Measurements from ENCODE around the gene CAB39. TPM values are rescaled to one million over a fixed set of nuclear protein-coding genes. Genes with fewer than 3 reads are reported as not detected.

The CAB39 gene
- total RNA-seq, 1 donor from 2014 or later, result 60.3 TPM

GRCh38 chr2:230849633-230850357 lies 137.2 kb downstream of the CAB39 start:
- Mint-ChIP-seq H3K27me3 (ENCODE audit: unreplicated experiment) (peaks cover 3% of the 10 kb centered on the region), H3K4me1 (ENCODE audit: low read depth, unreplicated experiment) (peaks cover under 1% of the 10 kb centered on the region), H3K9me3 (ENCODE audit: unreplicated experiment) (peaks cover 7% of the 10 kb centered on the region), H3K27ac (ENCODE audit: unreplicated experiment) (no peak overlapping the region), H3K36me3 (ENCODE audit: unreplicated experiment) (no peaks in the 10 kb centered on the region), H3K4me3 (ENCODE audit: unreplicated experiment) (no peak overlapping the region)
- DNase-seq, result peak; percentile 79
- peak; percentile 98 for TF ChIP-seq CTCF (IDR thresholded peaks at IDR 0.05; ENCODE audit: partially characterized antibody, unreplicated experiment)

GRCh38 chr2:230850358-230850658 lies 137.7 kb downstream of the CAB39 start:
- Mint-ChIP-seq H3K4me3 (ENCODE audit: unreplicated experiment) (no peak overlapping the region), H3K27me3 (ENCODE audit: unreplicated experiment) (peaks cover 3% of the 10 kb centered on the region), H3K36me3 (ENCODE audit: unreplicated experiment) (no peaks in the 10 kb centered on the region), H3K27ac (ENCODE audit: unreplicated experiment) (no peak overlapping the region), H3K9me3 (ENCODE audit: unreplicated experiment) (peaks cover 7% of the 10 kb centered on the region), H3K4me1 (ENCODE audit: low read depth, unreplicated experiment) (no peaks in the 10 kb centered on the region)
- DNase-seq, result no peak
- peak; percentile 42 for TF ChIP-seq CTCF (IDR thresholded peaks at IDR 0.05; ENCODE audit: partially characterized antibody, unreplicated experiment)

- no peak for TF ChIP-seq CTCF (IDR thresholded peaks at IDR 0.05; ENCODE audit: partially characterized antibody, unreplicated experiment)
- Mint-ChIP-seq H3K27ac (ENCODE audit: unreplicated experiment) (no peak overlapping the region), H3K27me3 (ENCODE audit: unreplicated experiment) (peaks cover 3% of the 10 kb centered on the region), H3K4me1 (ENCODE audit: low read depth, unreplicated experiment) (no peaks in the 10 kb centered on the region), H3K36me3 (ENCODE audit: unreplicated experiment) (no peaks in the 10 kb centered on the region), H3K4me3 (ENCODE audit: unreplicated experiment) (no peak overlapping the region), H3K9me3 (ENCODE audit: unreplicated experiment) (peaks cover 5% of the 10 kb centered on the region)
- no peak for DNase-seq
Observed at GRCh38 chr2:230852113-230852512, 139.5 kb downstream of the CAB39 start.

GRCh38 chr2:230861552-230862255 lies 149.1 kb downstream of the CAB39 start:
- no peaks in the 10 kb centered on the region for H3K36me3 Mint-ChIP-seq (ENCODE audit: unreplicated experiment)
- H3K27me3 Mint-ChIP-seq (ENCODE audit: unreplicated experiment), result peaks cover 4% of the 10 kb centered on the region
- H3K27ac Mint-ChIP-seq (ENCODE audit: unreplicated experiment), result peak overlapping the region; percentile 0
- DNase-seq, result no peak
- TF ChIP-seq CTCF (IDR thresholded peaks at IDR 0.05; ENCODE audit: partially characterized antibody, unreplicated experiment), result no peak
- peaks cover 4% of the 10 kb centered on the region for H3K4me1 Mint-ChIP-seq (ENCODE audit: low read depth, unreplicated experiment)
- H3K4me3 Mint-ChIP-seq (ENCODE audit: unreplicated experiment), result no peak overlapping the region
- H3K9me3 Mint-ChIP-seq (ENCODE audit: unreplicated experiment), result peaks cover 6% of the 10 kb centered on the region

GRCh38 chr2:230862292-230862691 lies 149.7 kb downstream of the CAB39 start:
- no peak overlapping the region for H3K4me3 Mint-ChIP-seq (ENCODE audit: unreplicated experiment)
- H3K36me3 Mint-ChIP-seq (ENCODE audit: unreplicated experiment), result no peaks in the 10 kb centered on the region
- peaks cover 6% of the 10 kb centered on the region for H3K9me3 Mint-ChIP-seq (ENCODE audit: unreplicated experiment)
- H3K27ac Mint-ChIP-seq (ENCODE audit: unreplicated experiment), result no peak overlapping the region
- peaks cover 9% of the 10 kb centered on the region for H3K4me1 Mint-ChIP-seq (ENCODE audit: low read depth, unreplicated experiment)
- TF ChIP-seq CTCF (IDR thresholded peaks at IDR 0.05; ENCODE audit: partially characterized antibody, unreplicated experiment), result no peak
- peaks cover 4% of the 10 kb centered on the region for H3K27me3 Mint-ChIP-seq (ENCODE audit: unreplicated experiment)
- no peak for DNase-seq

All from glutamatergic neuron (in vitro differentiated cells).